GM19468 (cell line): ENCODE measurements around the gene ZCWPW1.
A peak's percentile ranks its signal among the peaks of the same experiment; 100 is the strongest.

Source experiments
- ATAC-seq: cut with Tn5 transposase; IDR thresholded peaks from one replicate; pipeline ENCODE4 v1.9.1; 2021; ENCODE audit warnings: mild to moderate bottlenecking, moderate library complexity, moderate number of reproducible peaks; ENCODE audit not compliant: unreplicated experiment; ENCODE audit errors: extremely low read depth

Gene ZCWPW1

DNA sequence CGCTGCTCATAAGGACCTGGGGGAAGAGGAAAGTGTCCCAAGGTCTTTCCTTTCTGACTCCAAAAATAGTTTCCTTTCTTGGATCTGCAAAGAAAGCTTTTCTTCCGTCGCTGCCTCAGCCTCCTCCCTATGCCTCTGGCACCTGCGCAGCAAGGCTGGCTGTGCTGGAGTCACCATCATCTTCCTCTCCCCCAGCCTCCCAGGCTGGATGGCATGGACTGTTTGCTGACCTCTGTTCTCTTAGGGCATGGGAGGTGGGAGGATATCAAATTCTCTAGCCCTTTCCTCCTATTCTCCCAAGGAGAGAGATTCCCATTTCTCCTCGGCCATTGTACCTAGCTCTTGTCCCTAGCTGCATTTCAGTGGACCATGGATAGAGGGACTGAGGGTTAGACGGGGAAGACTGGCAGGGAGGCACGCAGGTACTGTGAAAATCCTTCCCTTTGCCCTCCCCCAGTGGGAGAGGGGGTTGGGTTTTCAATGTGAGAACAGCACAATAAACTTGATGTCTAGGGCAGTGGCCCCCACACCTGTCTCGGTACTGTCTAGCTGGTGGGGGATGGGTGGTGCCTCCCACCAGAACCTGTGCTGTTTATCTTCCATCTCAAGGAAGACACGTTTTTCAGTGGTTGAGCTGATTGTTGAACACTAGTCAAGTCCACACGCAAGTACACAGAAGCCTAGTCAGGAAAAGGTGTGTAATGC is 5.2 kb upstream of the ZCWPW1 start:
- no peak for ATAC-seq

DNA sequence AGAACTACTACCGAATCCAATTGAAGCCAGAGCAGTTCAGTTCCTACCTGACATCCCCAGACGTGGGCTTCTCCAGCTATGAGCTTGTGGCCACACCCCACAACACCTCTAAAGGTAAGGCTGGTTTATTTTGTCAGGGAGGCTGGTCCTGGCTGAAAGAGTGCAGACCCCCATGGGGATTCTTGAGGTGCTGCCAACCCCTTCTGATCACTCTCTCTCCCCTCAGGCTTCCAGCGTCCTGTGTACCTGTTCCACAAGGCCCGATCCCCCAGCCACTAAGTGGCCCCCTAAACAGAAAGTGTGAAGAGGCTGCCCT is 4.7 kb upstream of the ZCWPW1 start:
- no peak for ATAC-seq

DNA sequence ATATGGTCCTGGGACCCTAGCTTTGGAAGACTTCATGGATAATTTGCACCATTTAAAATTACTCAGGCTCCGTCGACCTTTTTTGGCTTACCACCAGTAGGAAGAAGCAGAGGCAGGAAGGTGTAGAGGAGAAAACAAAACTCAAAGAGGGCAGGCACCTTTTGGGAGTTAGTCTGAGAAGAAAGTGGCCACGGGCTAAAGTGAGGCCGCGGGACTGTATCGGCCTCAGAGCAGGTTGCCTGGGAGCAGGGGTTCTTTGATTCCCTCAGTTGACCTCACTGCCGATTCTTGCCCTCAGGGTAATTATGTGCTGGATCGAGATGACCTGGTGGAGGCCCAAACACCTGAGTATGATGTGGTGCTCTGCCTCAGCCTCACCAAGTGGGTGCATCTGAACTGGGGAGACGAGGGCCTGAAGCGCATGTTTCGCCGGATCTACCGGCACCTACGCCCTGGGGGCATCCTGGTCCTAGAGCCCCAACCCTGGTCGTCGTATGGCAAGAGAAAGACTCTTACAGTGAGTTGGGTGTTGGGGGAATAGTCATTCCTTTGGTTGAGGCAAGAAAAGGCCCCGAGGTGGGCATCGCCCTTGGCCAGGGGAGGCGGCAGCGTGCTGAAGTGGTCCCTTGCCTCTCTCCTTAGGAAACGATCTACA is 4.2 kb upstream of the ZCWPW1 start:
- no peak for ATAC-seq

DNA sequence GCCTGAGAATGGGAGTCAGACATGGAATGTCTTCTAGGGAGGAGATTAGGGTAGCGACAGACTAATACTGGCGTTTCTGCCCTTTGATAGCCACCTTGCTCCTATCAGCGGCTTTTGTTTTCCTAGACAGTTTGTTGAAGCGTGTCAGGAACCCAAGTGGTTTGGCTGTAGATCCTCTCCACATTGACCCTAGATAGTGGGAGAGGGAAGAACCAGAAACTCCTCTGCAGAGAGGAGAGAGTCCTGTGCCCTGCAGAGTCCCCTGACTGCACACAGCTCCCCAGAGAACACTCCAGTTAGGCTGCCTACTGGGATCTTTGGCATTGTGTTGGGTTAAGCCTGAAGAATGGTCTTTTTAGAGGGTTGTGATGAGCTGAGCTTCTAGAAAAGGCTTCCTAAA is 3.5 kb upstream of the ZCWPW1 start:
- no peak for ATAC-seq

DNA sequence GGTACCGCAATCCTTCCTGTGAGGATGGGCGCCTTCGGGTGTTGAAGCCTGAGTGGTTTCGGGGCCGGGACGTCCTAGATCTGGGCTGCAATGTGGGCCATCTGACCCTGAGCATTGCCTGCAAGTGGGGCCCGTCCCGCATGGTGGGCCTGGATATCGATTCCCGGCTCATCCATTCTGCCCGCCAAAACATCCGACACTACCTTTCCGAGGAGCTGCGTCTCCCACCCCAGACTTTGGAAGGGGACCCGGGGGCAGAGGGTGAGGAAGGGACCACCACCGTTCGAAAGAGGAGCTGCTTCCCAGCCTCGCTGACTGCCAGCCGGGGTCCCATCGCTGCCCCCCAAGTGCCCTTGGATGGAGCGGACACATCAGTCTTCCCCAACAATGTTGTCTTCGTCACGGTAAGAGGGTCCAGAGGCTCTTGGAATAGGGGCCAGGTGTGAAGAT is 2.8 kb upstream of the ZCWPW1 start:
- no peak for ATAC-seq

DNA sequence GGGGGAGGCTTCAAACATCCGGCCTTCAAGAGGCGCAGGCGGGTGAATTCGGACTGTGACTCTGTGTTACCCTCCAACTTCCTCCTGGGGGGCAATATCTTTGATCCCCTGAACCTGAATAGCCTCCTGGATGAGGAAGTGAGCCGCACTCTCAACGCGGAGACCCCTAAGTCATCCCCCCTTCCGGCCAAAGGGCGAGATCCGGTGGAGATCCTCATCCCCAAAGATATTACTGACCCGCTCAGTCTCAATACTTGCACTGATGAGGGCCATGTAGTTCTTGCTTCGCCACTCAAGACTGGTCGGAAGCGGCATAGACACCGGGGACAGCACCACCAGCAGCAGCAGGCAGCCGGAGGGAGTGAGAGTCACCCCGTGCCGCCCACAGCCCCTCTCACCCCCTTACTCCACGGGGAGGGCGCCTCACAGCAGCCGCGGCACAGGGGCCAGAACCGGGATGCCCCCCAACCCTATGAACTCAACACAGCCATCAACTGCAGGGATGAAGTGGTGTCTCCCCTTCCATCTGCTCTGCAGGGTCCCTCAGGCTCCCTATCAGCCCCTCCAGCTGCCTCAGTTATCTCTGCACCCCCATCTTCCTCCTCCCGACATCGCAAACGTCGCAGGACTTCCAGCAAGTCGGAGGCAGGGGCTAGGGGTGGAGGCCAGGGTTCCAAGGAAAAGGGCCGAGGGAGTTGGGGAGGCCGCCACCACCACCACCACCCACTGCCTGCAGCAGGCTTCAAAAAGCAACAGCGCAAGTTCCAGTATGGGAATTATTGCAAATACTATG is 2.2 kb upstream of the ZCWPW1 start:
- ATAC-seq: no peak

DNA sequence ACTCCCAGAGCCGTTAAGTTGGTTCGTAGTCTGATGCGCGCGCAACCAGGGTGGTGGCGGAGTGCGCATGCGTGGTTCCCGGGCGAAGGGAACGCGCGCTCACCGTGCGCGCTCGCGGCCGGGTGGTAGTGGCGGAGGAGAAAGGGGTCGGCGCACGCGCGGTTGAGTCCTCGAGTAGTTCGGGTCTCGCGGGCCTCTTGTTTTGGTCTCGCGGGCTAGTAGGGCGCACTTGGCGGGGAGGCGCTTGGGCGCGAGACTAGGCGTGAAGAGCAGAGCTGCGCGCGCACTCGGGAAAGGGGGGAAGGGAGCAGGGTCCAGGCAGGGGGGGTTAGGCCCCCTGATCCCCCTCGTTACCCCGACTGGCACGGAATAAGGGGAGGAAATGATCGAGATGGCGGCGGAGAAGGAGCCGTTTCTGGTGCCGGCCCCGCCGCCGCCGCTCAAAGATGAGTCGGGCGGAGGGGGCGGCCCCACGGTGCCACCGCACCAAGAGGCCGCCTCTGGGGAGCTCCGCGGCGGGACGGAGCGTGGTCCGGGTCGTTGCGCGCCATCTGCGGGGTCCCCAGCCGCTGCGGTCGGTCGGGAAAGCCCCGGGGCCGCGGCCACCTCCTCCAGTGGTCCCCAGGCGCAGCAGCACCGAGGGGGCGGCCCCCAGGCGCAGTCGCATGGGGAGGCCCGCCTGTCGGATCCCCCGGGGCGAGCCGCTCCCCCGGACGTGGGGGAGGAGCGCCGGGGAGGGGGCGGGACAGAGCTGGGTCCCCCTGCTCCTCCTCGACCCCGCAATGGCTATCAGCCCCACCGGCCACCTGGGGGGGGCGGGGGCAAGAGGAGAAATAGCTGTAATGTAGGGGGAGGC is 1.4 kb upstream of the ZCWPW1 start, which contains the start of gene MEPCE:
MEPCE (plus strand) TSS at position 195 of the 856 bp plus-strand sequence; CDS start at position 383, 188 bp downstream.
- ATAC-seq: peak; percentile 24

DNA sequence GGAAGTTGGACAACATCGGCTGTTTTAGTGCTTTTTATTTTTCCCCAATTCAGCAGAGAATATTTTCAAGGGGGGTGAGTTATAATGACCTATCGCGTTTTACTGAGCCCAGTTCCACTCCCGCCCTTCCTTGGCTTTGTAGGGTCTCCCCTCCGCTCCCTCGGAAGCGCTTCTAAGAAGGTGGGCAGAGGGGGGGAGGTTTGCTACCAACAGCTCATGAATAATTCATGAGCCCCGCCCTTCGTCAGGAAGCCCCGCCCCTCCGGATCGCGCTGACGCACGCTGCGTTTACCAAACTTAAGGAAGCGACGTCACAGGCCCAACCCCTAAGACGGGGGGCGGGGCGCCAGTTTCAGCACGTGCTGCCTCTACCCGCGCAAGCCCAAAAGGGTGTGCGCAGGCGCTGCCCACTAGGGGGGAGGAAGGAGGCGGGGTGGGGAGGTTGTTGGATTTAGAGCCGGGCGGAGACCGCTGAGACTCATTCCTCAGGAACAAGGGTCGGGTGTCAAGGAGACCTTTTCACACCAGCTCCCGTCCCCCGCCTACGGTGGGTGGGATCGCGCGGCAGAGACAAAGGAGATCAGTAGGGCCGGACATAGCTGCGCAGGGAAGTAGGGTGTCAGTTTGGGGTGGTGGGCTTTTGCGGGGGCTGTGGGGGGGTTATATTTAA is 599 bp upstream of the ZCWPW1 start:
- peak; percentile 26 for ATAC-seq

DNA sequence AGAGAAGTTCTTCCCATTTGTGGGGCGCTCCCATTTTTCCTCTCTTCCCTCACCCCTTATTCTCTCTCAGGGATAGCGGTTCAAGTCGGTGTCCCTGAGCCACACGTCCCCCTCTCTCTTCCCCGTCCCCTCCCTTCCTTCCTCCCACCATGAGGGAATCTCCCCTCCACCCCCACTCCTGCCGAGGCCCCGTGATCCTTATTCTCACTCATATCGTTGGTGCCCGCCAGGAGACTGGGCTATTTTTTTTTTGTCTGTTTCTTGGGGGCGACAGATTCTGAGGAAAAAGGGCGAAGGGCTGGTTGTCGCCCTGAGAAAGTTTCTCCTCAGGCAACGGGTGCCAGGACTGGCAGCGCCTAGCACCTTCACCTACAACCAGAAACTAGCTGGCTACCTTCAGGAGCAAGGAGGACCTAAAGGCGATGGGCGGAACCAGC is 723 bp downstream of the ZCWPW1 start:
- no peak for ATAC-seq

DNA sequence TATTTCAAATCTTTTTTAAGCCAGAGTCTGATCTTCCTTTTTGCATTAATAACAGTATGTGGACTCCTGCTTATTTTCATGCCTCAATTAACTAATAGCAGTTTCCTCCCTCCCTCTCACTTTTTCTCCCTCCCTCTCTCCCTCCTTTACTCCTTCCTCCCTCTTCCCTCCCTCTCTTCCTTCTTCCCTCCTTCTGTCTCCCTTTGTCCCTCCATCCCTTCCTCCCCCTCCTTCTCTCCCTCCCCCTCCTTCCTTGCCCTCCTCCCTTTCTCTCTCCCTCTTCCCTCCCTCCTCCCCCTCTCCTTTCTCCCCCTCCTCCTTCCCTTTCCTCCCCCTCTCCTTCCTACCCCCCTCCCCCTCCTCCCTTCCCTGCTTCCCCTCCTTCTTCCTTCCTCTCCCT is 2.0 kb downstream of the ZCWPW1 start:
- no peak for ATAC-seq

DNA sequence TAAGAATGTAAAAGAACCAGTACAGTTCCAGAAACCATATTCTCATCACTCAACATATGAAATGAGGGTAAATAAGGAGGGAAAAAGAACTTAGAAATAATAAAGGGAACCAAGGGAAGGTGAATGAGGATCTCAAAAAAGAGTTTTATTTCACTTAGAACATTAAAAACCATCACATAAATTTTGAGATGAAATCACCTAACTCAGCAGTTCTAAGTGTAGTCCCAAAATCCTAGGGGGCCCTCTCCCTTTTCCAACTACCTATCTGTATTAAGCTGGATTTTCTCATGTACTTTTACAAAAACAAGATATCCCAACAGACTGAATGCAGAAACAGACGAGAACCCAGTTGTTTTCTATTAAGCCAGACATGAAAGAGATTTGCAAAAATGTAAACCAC is 3.2 kb downstream of the ZCWPW1 start:
- no peak for ATAC-seq

DNA sequence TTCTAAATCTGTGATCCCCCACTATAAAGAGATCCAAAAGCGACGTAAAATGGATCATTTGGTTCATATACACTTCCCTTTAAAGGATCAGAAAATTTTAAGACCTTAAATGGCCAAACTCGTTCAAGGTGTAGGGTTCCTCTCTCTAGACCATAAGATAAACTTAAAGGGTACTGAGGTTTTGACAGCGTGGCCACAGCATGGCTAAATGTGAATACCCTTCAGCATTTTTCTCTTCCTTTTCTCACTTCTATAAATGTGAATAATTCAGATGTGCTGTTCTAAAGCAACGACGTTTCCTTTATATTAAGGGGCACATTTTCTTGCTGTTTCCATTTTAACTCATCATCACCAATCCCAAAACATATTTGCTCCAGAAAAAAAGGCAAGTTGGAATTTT is 5.2 kb downstream of the ZCWPW1 start:
- no peak for ATAC-seq

DNA sequence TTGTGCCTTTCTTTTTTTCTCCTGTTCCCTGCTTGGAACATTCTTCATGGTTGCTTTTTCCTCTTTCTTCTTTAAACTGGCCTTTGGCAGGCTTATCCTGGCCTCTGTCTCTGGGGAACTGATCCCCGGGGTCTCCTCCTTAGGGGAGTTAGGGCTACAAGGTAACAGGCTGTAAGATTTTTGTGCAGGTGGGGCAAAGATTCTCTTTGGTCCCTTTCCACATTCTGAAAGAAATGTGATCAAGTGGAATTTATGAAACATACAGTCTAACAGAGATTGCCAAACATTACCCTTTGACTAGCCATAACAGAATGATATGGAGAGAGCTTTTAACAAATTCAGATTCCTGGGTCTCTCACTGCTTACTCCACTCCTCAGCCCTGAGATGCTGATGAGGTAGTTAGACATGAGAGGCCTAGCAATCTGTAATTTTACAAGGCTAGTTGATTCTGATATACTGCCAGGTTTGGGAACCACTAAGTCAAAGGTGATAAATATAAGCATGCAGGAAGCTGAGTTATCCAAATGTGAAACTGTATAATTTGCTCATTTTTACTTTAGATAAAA is 8.8 kb downstream of the ZCWPW1 start:
- no peak for ATAC-seq

DNA sequence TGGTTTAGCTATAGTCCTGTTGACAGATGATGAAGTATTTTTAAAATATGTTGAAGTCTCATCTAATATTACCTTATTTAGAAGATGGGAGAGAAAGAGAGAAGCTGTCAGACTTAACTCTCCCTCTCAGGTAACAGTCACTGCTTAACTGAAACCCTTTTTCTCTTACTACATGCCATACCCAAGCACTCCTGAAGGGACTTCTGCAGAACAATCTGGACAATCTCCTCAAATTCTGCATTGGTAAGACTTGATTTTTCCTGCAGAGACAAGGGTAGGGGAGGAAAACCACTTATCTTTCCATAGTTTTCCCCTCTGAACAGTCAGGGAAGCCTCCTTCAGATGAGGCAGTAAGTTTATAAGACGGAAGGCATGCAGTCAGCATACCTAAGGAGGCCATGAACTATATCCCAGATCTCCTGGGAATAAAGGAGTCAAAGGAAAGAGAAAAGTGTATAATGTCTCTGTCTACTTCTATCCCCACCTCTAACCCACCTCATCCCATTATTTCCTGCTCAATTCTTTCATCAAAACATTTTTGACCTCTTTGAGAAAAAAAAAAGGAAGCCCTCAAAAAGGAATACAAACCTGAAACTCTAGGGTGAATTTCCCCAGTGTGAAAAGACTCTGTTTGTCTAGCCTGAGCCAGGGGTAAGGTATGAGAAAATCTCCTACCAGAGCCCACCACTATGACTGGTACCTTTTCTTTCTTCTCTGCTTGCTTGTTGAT is 9.4 kb downstream of the ZCWPW1 start:
- no peak for ATAC-seq

DNA sequence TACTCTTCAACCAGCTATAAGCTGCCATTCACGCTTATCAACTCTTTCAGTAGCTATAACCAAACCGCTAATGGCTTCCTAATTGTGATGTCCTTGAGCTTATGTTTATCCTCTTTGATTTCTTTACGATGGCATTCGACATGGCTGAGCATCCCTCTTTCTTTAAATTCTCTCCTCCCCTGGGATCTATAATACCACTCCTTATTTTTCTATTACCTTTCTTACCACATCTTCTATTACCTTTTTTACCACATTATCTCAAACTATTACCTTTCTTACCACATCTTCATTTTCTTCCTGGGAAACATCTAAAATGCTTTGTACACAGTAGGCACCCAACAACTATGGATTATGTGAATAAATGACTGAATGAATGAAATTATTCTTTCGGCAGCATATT is 13.1 kb downstream of the ZCWPW1 start:
- ATAC-seq: no peak

DNA sequence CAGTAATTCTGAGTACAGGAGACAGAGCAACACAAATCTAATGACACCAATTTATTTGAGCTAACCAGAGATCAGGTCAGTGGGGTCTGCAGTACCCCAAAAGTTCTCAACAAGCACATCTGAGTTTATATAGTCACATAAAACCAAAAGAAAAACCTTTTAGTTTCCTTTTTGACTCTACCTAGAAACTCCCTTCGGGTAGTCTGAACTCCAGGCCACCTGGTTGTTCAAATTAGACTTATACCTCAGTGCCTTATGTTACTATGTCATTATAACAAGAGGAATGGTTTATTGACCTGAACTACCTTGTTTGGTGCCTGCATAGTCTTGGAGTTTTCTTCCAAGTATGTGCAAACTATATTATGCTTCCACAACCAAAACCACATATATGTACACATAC is 14.6 kb downstream of the ZCWPW1 start:
- ATAC-seq: no peak

DNA sequence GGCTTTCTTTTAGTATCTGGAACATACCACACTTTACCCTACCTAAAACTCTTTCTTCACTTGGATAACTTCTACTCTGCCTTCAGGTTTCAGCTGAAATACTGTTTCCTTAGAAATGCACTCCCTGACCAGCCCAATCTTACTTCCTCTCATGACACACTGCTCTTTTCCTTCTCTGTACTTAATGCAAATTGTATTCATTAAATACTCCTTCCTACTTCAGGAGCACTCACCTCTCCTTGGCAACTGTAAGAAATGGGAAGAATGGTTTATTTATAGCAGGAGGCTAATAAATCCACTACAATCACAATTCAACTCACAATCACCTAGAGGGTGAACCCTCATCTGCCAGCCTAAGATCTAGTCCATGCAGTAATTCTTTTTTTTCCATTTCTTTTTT is 15.2 kb downstream of the ZCWPW1 start:
- ATAC-seq: no peak

DNA sequence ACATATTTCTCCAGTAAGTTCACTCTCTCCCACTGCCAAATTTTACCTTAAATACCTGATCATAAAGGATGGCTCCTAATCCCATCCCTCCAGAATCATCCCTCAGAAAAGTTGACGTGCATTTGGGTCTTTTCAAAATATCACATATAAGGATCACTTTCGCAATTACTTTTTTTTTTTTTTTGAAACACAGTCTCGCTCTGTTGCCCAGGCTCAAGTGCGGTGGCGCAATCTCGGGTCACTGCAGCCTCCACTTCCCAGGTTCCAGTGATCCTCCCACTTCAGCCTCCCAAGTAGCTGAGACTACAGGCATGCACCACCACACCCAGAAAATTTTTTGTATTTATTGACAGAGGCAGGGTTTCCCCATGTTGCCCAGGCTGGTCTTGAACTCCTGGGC is 17.4 kb downstream of the ZCWPW1 start:
- no peak for ATAC-seq
